Natural killer cell (primary cell): ENCODE measurements around the gene TSBP1. TPM values are rescaled to one million over a fixed set of nuclear protein-coding genes. Genes with fewer than 3 reads are reported as not detected.

Experiments
- ATAC-seq, 3 donors: fragments of 150-1000 bp in 2 of 3; fragments of 200-7000 bp in 1 of 3; cut with Tn5 transposase; 1 replicate in 1 of 3; 2 replicates in 2 of 3; pipeline ENCODE4 v1.10.0; 2021; ENCODE audit warnings: mild to moderate bottlenecking in 2 of 3, moderate library complexity in 2 of 3
- DNase-seq, 2 donors: peaks; one replicate each; pipeline versions ENCODE4 v3.0.0 to v3.0.0-alpha.2; 2013 to 2021; ENCODE audit warnings: mixed read lengths in 1 of 2
- H3K27ac ChIP-seq: one replicate; pipeline ENCODE4 v1.5.1; 2013; ENCODE audit warnings: mild to moderate bottlenecking, low read length
- H3K27me3 ChIP-seq: one replicate; pipeline ENCODE4 v1.6.1; 2013; ENCODE audit warnings: low read length; ENCODE audit not compliant: control insufficient read depth, insufficient read depth
- H3K36me3 ChIP-seq: one replicate; pipeline ENCODE4 v1.6.1; 2013; ENCODE audit warnings: low read length; ENCODE audit not compliant: control insufficient read depth, insufficient read depth
- H3K4me1 ChIP-seq: one replicate; pipeline ENCODE4 v1.6.1; 2013; ENCODE audit warnings: low read length; ENCODE audit not compliant: control insufficient read depth, insufficient read depth
- H3K4me3 ChIP-seq: one replicate; pipeline ENCODE4 v1.5.1; 2013; ENCODE audit warnings: low read length
- H3K9me3 ChIP-seq: one replicate; pipeline ENCODE4 v1.6.1; 2013; ENCODE audit warnings: low read length; ENCODE audit not compliant: control insufficient read depth, insufficient read depth
- H3K27ac Mint-ChIP-seq, 2 donors: one replicate each; pipeline ENCODE4 v1.8.0; 2022; ENCODE audit warnings: mild to moderate bottlenecking in 2 of 2, mixed read lengths in 2 of 2, moderate library complexity in 1 of 2
- H3K27me3 Mint-ChIP-seq, 2 donors: one replicate each; pipeline ENCODE4 v1.8.0; 2022; ENCODE audit warnings: low read depth in 2 of 2, mixed read lengths in 2 of 2
- H3K36me3 Mint-ChIP-seq: one replicate; pipeline ENCODE4 v1.8.0; 2022; ENCODE audit warnings: mixed read lengths
- H3K4me1 Mint-ChIP-seq, 2 donors: one replicate each; pipeline ENCODE4 v1.8.0; 2022; ENCODE audit warnings: mixed read lengths in 2 of 2
- H3K4me3 Mint-ChIP-seq: one replicate; pipeline ENCODE4 v1.8.0; 2022; ENCODE audit warnings: mild to moderate bottlenecking, moderate library complexity, mixed read lengths
- H3K9me3 Mint-ChIP-seq, 2 donors: one replicate each; pipeline ENCODE4 v1.8.0; 2022; ENCODE audit warnings: mixed read lengths in 2 of 2
- CTCF ChIP-seq: fragments of 200-600 bp; IDR thresholded peaks from one replicate; pipeline ENCODE4 v1.8.0; 2022; ENCODE audit warnings: antibody characterized with exemption
- WGBS: methylation state at CpG from one replicate; pipeline ENCODE4 v1.1.7; 2013; ENCODE audit warnings: missing lambda C conversion rate; ENCODE audit not compliant: insufficient coverage; 5-methylcytosine and 5-hydroxymethylcytosine counted together
- intact Hi-C: fragments of 100-400 bp; cut with micrococcal nuclease; formaldehyde crosslinking; loops from one replicate; pipeline ENCODE4 v1.14.2; 2022
- total RNA-seq, 4 donors: library from RNA; stranded (reverse); fragments of 120-200 nt in 1 of 4; gene quantifications; one replicate each; pipeline versions ENCODE4 v1.2.3 to v1.2.4, GENCODE V29; 2013 to 2022

Gene TSBP1, protein sequence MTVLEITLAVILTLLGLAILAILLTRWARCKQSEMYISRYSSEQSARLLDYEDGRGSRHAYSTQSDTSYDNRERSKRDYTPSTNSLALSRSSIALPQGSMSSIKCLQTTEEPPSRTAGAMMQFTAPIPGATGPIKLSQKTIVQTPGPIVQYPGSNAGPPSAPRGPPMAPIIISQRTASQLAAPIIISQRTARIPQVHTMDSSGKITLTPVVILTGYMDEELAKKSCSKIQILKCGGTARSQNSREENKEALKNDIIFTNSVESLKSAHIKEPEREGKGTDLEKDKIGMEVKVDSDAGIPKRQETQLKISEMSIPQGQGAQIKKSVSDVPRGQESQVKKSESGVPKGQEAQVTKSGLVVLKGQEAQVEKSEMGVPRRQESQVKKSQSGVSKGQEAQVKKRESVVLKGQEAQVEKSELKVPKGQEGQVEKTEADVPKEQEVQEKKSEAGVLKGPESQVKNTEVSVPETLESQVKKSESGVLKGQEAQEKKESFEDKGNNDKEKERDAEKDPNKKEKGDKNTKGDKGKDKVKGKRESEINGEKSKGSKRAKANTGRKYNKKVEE
- total RNA-seq, result not detected
- not detected for total RNA-seq (2013)

GRCh38 chr6:32371803-32372202 is at the start of gene TSBP1:
Gene TSBP1 (minus strand): TSS chr6:32371903. CDS start chr6:32371706, 197 bp downstream.
- Histone ChIP-seq H3K36me3 (no peaks in the 10 kb centered on the region), H3K27me3 (peaks cover 7% of the 10 kb centered on the region), H3K9me3 (no peaks in the 10 kb centered on the region), H3K4me1 (no peaks in the 10 kb centered on the region), H3K4me3 (no peak within 1 kb of the TSS), H3K27ac (no peak within 1 kb of the TSS)
- Mint-ChIP-seq H3K9me3 (no peaks in the 10 kb centered on the region), H3K27me3 (peaks cover 17 to 22% of the 10 kb centered on the region in 2 donors), H3K4me3 (no peak within 1 kb of the TSS), H3K4me1 (no peaks in the 10 kb centered on the region), H3K27ac (no peak within 1 kb of the TSS), H3K36me3 (no peaks in the 10 kb centered on the region)
- no peak for DNase-seq
- ATAC-seq, result no peak
- no peak for TF ChIP-seq CTCF
- intact Hi-C loops, result no loop called here

- no peaks in the 10 kb centered on the region for H3K9me3 ChIP-seq
- intact Hi-C loops, result no loop called here
- H3K4me3 ChIP-seq, result no peak overlapping the region
- no peaks in the 10 kb centered on the region for H3K9me3 Mint-ChIP-seq
- no peak overlapping the region for H3K27ac Mint-ChIP-seq
- TF ChIP-seq CTCF, result no peak
- ATAC-seq, result no peak
- WGBS, result 92% methylated on average over 2 of the region's 3 CpGs
- no peaks in the 10 kb centered on the region for H3K36me3 ChIP-seq
- peaks cover 25% of the 10 kb centered on the region for H3K27me3 ChIP-seq
- H3K36me3 Mint-ChIP-seq, result peaks cover 5% of the 10 kb centered on the region
- no peak overlapping the region for H3K27ac ChIP-seq
- H3K4me3 Mint-ChIP-seq, result no peak overlapping the region
- no peaks in the 10 kb centered on the region for H3K4me1 ChIP-seq
- H3K4me1 Mint-ChIP-seq, result peaks cover 11 to 12% of the 10 kb centered on the region in 2 donors
- H3K27me3 Mint-ChIP-seq, result peaks cover 42 to 66% of the 10 kb centered on the region in 2 donors
- DNase-seq, result no peak
Measured at GRCh38 chr6:32416036-32416435, 44.3 kb upstream of the TSBP1 start.

DNA sequence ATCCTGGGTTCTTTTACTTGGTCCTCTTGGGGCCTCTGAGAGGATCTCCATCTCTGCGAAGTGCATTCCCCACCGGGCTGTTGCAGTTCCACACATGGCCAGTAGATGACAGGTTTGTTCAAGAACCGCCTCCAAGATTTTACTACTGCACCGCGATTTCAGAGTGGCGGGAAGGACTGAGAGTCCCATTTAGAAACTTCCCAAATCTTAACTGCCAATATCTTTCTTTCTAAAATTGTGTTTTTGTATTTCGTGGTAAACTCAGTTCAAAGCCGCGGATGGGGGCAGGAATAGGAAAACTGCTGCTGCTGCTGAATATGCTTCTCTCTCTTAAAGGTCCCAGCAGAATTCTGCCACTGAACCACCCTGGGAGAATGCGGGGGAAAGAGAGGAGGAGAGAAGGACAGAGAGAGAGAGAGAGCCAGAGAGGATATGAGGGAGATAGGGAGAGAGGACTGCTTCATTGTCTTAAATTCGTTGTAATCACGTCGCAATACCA is 43.9 kb upstream of the TSBP1 start:
- ATAC-seq (peak; percentile 76 to 83 (median 81)), DNase-seq (peak; percentile 66 to 87)
- 17% methylated on average over 13 of the region's 13 CpGs for WGBS

More for the DNA sequence above, 43.9 kb upstream of the TSBP1 start:
- no peak overlapping the region for H3K4me3 ChIP-seq
- peaks cover 5% of the 10 kb centered on the region for H3K36me3 Mint-ChIP-seq
- no peaks in the 10 kb centered on the region for H3K4me1 ChIP-seq
- intact Hi-C loops, result no loop called here
- peak; percentile 99 for TF ChIP-seq CTCF
- no peaks in the 10 kb centered on the region for H3K9me3 ChIP-seq
- H3K4me3 Mint-ChIP-seq, result no peak overlapping the region
- H3K27me3 Mint-ChIP-seq, result peaks cover 45 to 66% of the 10 kb centered on the region in 2 donors
- no peaks in the 10 kb centered on the region for H3K9me3 Mint-ChIP-seq
- peaks cover 11 to 12% of the 10 kb centered on the region in 2 donors for H3K4me1 Mint-ChIP-seq
- no peak overlapping the region for H3K27ac ChIP-seq
- H3K27me3 ChIP-seq, result peaks cover 25% of the 10 kb centered on the region
- H3K36me3 ChIP-seq, result no peaks in the 10 kb centered on the region
- H3K27ac Mint-ChIP-seq, result no peak overlapping the region
